ENCODE measurements around the gene RFTN2.
"Not testable (repeated sequence)": the region's sequence is repeated elsewhere in the genome, so short reads cannot be mapped to it uniquely, and the experiment has no call there.

Gene RFTN2

DNA sequence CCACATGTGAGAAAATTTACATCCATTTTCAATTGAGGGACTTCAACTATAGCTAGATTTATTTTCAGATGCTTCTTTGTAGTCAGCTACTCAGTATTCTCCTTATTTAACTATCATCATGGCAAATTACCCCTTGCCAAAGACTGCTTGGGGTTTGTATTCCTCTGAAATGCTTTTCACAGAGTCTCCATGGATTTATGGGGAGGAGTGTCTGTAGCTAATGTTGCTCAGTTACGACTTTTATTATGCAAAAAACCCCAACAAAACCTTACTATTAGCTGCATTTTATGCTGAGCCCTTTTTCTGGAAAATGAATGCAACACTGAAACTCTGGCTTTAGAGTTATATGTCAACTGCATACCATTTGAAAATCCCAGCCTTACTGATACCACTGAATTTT, 78.6 kb downstream of the RFTN2 start (continued):
- TF ChIP-seq POU6F1 (CRISPR knock-in tag; IDR thresholded peaks at IDR 0.05; ENCODE audit: borderline replicate concordance, low read depth) (no peak), ESRRG (CRISPR knock-in tag; IDR thresholded peaks at IDR 0.05) (no peak), BACH2 (CRISPR knock-in tag; IDR thresholded peaks at IDR 0.05; ENCODE audit: borderline replicate concordance) (no peak), TOX (CRISPR knock-in tag; IDR thresholded peaks at IDR 0.05; ENCODE audit: borderline replicate concordance) (no peak), ARNTL (CRISPR knock-in tag; IDR thresholded peaks at IDR 0.05; ENCODE audit: borderline replicate concordance, low read depth) (no peak)

GRCh38 chr2:197591339-197592072, 83.9 kb downstream of the RFTN2 start:
- ATAC-seq: no peak
- TF ChIP-seq, protein P1, sequence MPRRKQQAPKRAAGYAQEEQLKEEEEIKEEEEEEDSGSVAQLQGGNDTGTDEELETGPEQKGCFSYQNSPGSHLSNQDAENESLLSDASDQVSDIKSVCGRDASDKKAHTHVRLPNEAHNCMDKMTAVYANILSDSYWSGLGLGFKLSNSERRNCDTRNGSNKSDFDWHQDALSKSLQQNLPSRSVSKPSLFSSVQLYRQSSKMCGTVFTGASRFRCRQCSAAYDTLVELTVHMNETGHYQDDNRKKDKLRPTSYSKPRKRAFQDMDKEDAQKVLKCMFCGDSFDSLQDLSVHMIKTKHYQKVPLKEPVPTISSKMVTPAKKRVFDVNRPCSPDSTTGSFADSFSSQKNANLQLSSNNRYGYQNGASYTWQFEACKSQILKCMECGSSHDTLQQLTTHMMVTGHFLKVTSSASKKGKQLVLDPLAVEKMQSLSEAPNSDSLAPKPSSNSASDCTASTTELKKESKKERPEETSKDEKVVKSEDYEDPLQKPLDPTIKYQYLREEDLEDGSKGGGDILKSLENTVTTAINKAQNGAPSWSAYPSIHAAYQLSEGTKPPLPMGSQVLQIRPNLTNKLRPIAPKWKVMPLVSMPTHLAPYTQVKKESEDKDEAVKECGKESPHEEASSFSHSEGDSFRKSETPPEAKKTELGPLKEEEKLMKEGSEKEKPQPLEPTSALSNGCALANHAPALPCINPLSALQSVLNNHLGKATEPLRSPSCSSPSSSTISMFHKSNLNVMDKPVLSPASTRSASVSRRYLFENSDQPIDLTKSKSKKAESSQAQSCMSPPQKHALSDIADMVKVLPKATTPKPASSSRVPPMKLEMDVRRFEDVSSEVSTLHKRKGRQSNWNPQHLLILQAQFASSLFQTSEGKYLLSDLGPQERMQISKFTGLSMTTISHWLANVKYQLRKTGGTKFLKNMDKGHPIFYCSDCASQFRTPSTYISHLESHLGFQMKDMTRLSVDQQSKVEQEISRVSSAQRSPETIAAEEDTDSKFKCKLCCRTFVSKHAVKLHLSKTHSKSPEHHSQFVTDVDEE (CRISPR knock-in tag; IDR thresholded peaks at IDR 0.05): no peak
- TF ChIP-seq ESRRG (CRISPR knock-in tag; IDR thresholded peaks at IDR 0.05): no peak
- TF ChIP-seq SNAI2 (CRISPR knock-in tag; IDR thresholded peaks at IDR 0.05): no peak
- TF ChIP-seq PATZ1 (CRISPR knock-in tag; IDR thresholded peaks at IDR 0.05; ENCODE audit: borderline replicate concordance): no peak

DNA sequence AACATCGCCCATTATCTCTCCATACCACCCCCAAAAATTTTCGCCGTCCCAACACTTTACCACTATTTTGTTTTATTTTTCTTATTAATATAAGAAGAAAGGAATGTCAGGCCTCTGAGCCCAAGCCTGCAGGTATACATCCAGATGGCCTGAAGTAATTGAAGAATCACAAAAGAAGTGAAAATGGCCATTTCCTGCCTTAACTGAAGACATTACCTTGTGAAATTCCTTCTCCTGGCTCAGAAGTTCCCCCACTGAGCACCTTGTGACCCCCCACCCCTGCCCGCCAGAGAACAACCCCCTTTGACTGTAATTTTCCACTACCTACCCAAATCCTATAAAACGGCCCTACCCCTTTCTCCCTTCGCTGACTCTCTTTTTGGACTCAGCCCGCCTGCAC, 88.1 kb downstream of the RFTN2 start:
- not testable (repeated sequence) for ATAC-seq

GRCh38 chr2:197580166-197580565, 95.2 kb downstream of the RFTN2 start:
- ATAC-seq: not testable (repeated sequence)

DNA sequence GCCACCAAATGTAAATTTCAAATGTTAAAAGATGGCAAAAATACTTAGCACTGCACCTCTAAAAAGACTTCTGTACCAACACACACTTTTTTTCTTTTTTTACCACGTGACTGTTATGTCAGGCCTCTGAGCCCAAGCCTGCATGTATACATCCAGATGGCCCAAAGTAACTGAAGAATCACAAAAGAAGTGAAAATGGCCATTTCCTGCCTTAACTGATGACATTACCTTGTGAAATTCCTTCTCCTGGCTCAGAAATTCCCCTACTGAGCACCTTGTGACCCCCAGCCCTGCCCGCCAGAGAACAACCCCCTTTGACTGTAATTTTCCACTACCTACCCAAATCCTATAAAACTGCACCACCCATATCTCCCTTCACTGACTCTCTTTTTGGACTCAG, 97.1 kb downstream of the RFTN2 start:
- ATAC-seq: not testable (repeated sequence)

DNA sequence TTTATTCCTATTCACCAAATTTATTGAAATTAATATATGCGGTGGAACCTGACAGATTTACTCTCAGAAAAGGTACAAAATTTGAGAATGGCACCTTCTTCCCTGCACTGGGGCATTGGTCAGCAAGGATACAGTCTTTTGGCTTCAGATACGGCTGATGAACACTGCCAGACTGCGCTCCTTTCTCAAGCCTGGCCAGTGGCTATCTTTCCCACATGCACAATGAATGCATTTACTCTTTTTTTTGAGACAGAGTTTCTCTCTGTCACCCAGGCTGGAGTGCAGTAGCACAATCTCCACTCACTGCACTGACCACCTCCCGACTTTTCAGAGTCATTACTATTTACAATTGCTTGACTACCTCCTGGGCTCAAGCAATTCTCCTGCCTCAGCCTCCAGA, 97.9 kb downstream of the RFTN2 start:
- no peak for ATAC-seq
- TF ChIP-seq PATZ1 (CRISPR knock-in tag; IDR thresholded peaks at IDR 0.05; ENCODE audit: borderline replicate concordance) (no peak), ZNF8 (CRISPR knock-in tag; IDR thresholded peaks at IDR 0.05) (no peak), ISL1 (CRISPR knock-in tag; IDR thresholded peaks at IDR 0.05) (no peak), ZFP3 (CRISPR knock-in tag; IDR thresholded peaks at IDR 0.05) (no peak), RARB (CRISPR knock-in tag; IDR thresholded peaks at IDR 0.05) (no peak), ARNTL (CRISPR knock-in tag; IDR thresholded peaks at IDR 0.05; ENCODE audit: borderline replicate concordance, low read depth) (no peak), ZNF565 (CRISPR knock-in tag; conservative IDR thresholded peaks at IDR 0.05; ENCODE audit: low read depth) (no peak), PPARA (CRISPR knock-in tag; IDR thresholded peaks at IDR 0.05; ENCODE audit: borderline replicate concordance) (no peak), TCF4 (CRISPR knock-in tag; IDR thresholded peaks at IDR 0.05; ENCODE audit: borderline replicate concordance) (no peak), ZC3H10 (CRISPR knock-in tag; IDR thresholded peaks at IDR 0.05) (no peak), ZNF70 (CRISPR knock-in tag; IDR thresholded peaks at IDR 0.05) (no peak), SNAI2 (CRISPR knock-in tag; IDR thresholded peaks at IDR 0.05) (no peak)
- TF ChIP-seq, protein P1 (CRISPR knock-in tag; IDR thresholded peaks at IDR 0.05): no peak

Data from SK-N-SH treated with all-trans-retinoic acid at 6 μM for 48 hours (cell line).